ENCODE measurements around the gene IFTAP. TPM values are rescaled to one million over a fixed set of nuclear protein-coding genes. Genes with fewer than 3 reads are reported as not detected.

Gene IFTAP
- total RNA-seq, 1 experiment from 2014 or later: 13.8 TPM

GRCh38 chr11:36628765-36629244, 34.5 kb downstream of the IFTAP start:
- ChIA-PET RAD21 (ENCODE audit: low non-redundant PET in 1 of 2, low total read pairs in 2 of 2, uncharacterized antibody in 2 of 2, unreplicated experiment in 2 of 2) (no interaction called here), CTCF (no interaction called here), POLR2A (no interaction called here)
- no peak for TF ChIP-seq MAX (IDR thresholded peaks at IDR 0.05)
- TF ChIP-seq ATF3 (IDR thresholded peaks at IDR 0.05): no peak
- TF ChIP-seq POLR2A (IDR thresholded peaks at IDR 0.05; ENCODE audit: borderline replicate concordance, extremely low read depth, insufficient read depth, insufficient read length): no peak
- no peak for TF ChIP-seq ELF1 (IDR thresholded peaks at IDR 0.05; ENCODE audit: borderline replicate concordance, low read depth)
- TF ChIP-seq CBX3 (IDR thresholded peaks at IDR 0.05; ENCODE audit: low read depth): no peak
- Histone ChIP-seq H3K4me2 (ENCODE audit: low read length) (no peak overlapping the region), H3K4me1 (ENCODE audit: control insufficient read depth in 1 of 2, insufficient read depth in 2 of 2, low read length in 2 of 2) (no peaks in the 10 kb centered on the region), H3K4me3 (replicated peaks in 1 of 2; ENCODE audit: low read depth in 1 of 2, low read length in 2 of 2) (no peak overlapping the region), H2AFZ (ENCODE audit: low read depth, low read length, poor library complexity, severe bottlenecking) (no peak overlapping the region), H3K27me3 (ENCODE audit: insufficient read depth, low read length) (no peaks in the 10 kb centered on the region), H3K9ac (ENCODE audit: low read length) (no peak overlapping the region), H3K36me3 (ENCODE audit: control insufficient read depth in 1 of 2, insufficient read depth in 2 of 2, low read length in 2 of 2) (no peaks in the 10 kb centered on the region), H3K79me2 (ENCODE audit: insufficient read depth, low read length) (no peaks in the 10 kb centered on the region), H3K9me3 (ENCODE audit: control insufficient read depth in 1 of 2, insufficient read depth in 1 of 2, low read depth in 1 of 2, low read length in 2 of 2) (no peaks in the 10 kb centered on the region), H4K20me1 (ENCODE audit: insufficient read depth) (no peaks in the 10 kb centered on the region), H3K9me2 (ENCODE audit: insufficient read depth) (no peaks in the 10 kb centered on the region), H3K27ac (ENCODE audit: low read depth, low read length) (no peak overlapping the region)
- intact Hi-C loops (cut with micrococcal nuclease): loop anchor here (10.0 kb wide), 1 partner anchor 334 kb away; the partner anchor contains the start of gene PRR5L
- DNase-seq (ENCODE audit: low read depth, low spot score) (no peak), ATAC-seq (no peak)
- BruUV-seq (replicated peaks): no TSS peak

GRCh38 chr11:36631774-36632173, 37.5 kb downstream of the IFTAP start:
- TF ChIP-seq JUND (IDR thresholded peaks at IDR 0.05): no peak
- TF ChIP-seq, protein P1, sequence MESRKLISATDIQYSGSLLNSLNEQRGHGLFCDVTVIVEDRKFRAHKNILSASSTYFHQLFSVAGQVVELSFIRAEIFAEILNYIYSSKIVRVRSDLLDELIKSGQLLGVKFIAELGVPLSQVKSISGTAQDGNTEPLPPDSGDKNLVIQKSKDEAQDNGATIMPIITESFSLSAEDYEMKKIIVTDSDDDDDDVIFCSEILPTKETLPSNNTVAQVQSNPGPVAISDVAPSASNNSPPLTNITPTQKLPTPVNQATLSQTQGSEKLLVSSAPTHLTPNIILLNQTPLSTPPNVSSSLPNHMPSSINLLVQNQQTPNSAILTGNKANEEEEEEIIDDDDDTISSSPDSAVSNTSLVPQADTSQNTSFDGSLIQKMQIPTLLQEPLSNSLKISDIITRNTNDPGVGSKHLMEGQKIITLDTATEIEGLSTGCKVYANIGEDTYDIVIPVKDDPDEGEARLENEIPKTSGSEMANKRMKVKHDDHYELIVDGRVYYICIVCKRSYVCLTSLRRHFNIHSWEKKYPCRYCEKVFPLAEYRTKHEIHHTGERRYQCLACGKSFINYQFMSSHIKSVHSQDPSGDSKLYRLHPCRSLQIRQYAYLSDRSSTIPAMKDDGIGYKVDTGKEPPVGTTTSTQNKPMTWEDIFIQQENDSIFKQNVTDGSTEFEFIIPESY (IDR thresholded peaks at IDR 0.05; ENCODE audit: extremely low read depth, insufficient replicate concordance, low read length): no peak
- no peak for TF ChIP-seq EZH2 (IDR thresholded peaks at IDR 0.05)
- no peak for TF ChIP-seq CEBPB (IDR thresholded peaks at IDR 0.05; ENCODE audit: low read depth)
- TF ChIP-seq YY1 (IDR thresholded peaks at IDR 0.05; ENCODE audit: extremely low read depth, insufficient replicate concordance, low read depth, low read length): no peak
- TF ChIP-seq SRF (IDR thresholded peaks at IDR 0.05; ENCODE audit: low read depth): no peak
- TF ChIP-seq ZNF274 (IDR thresholded peaks at IDR 0.05; ENCODE audit: low read depth, low read length): no peak
- TF ChIP-seq SIN3A (IDR thresholded peaks at IDR 0.05; ENCODE audit: low read depth): no peak
- no peak overlapping the region for H3K27ac ChIP-seq (ENCODE audit: low read depth, low read length)
- intact Hi-C loops (cut with micrococcal nuclease): no loop called here
- no peak for ATAC-seq
- DNase-seq (ENCODE audit: low read depth, low spot score): no peak
- H3K4me1 ChIP-seq (ENCODE audit: control insufficient read depth in 1 of 2, insufficient read depth in 2 of 2, low read length in 2 of 2): no peaks in the 10 kb centered on the region
- no peaks in the 10 kb centered on the region for H3K36me3 ChIP-seq (ENCODE audit: control insufficient read depth in 1 of 2, insufficient read depth in 2 of 2, low read length in 2 of 2)
- no TSS peak for BruUV-seq (replicated peaks)
- ChIA-PET CTCF (no interaction called here), RAD21 (ENCODE audit: low non-redundant PET in 1 of 2, low total read pairs in 2 of 2, uncharacterized antibody in 2 of 2, unreplicated experiment in 2 of 2) (no interaction called here), POLR2A (no interaction called here)
- H3K9me3 ChIP-seq (ENCODE audit: control insufficient read depth in 1 of 2, insufficient read depth in 1 of 2, low read depth in 1 of 2, low read length in 2 of 2): no peaks in the 10 kb centered on the region
- H3K9ac ChIP-seq (ENCODE audit: low read length): no peak overlapping the region
- no peak overlapping the region for H3K4me3 ChIP-seq (replicated peaks in 1 of 2; ENCODE audit: low read depth in 1 of 2, low read length in 2 of 2)
- H3K9me2 ChIP-seq (ENCODE audit: insufficient read depth): no peaks in the 10 kb centered on the region
- no peaks in the 10 kb centered on the region for H3K79me2 ChIP-seq (ENCODE audit: insufficient read depth, low read length)
- H2AFZ ChIP-seq (ENCODE audit: low read depth, low read length, poor library complexity, severe bottlenecking): no peak overlapping the region
- no peaks in the 10 kb centered on the region for H4K20me1 ChIP-seq (ENCODE audit: insufficient read depth)
- H3K4me2 ChIP-seq (ENCODE audit: low read length): no peak overlapping the region
- H3K27me3 ChIP-seq (ENCODE audit: insufficient read depth, low read length): no peaks in the 10 kb centered on the region
